ENCODE results near the gene SHROOM4. TPM values are rescaled to one million over a fixed set of nuclear protein-coding genes. Genes with fewer than 3 reads are reported as not detected.

SHROOM4 gene
- total RNA-seq, 1 donor = 0.72 TPM

GRCh38 chrX:50671661-50672060, 142.3 kb downstream of the SHROOM4 start:
- DNase-seq (ENCODE audit: low read depth) = no peak
- TF ChIP-seq, protein P1, sequence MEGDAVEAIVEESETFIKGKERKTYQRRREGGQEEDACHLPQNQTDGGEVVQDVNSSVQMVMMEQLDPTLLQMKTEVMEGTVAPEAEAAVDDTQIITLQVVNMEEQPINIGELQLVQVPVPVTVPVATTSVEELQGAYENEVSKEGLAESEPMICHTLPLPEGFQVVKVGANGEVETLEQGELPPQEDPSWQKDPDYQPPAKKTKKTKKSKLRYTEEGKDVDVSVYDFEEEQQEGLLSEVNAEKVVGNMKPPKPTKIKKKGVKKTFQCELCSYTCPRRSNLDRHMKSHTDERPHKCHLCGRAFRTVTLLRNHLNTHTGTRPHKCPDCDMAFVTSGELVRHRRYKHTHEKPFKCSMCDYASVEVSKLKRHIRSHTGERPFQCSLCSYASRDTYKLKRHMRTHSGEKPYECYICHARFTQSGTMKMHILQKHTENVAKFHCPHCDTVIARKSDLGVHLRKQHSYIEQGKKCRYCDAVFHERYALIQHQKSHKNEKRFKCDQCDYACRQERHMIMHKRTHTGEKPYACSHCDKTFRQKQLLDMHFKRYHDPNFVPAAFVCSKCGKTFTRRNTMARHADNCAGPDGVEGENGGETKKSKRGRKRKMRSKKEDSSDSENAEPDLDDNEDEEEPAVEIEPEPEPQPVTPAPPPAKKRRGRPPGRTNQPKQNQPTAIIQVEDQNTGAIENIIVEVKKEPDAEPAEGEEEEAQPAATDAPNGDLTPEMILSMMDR (IDR thresholded peaks at IDR 0.05; ENCODE audit: insufficient read depth, low read length) = no peak
- no peak overlapping the region for H3K4me3 ChIP-seq (ENCODE audit: low read depth, low read length)

- DNase-seq (ENCODE audit: low read depth) = no peak
- H3K4me3 ChIP-seq (ENCODE audit: low read depth, low read length) = no peak overlapping the region
- TF ChIP-seq, protein P1 (IDR thresholded peaks at IDR 0.05; ENCODE audit: insufficient read depth, low read length) = no peak
Measured at GRCh38 chrX:50668860-50669259, 145.1 kb downstream of the SHROOM4 start.

- DNase-seq (ENCODE audit: low read depth) = peak; percentile 1
- H3K4me3 ChIP-seq (ENCODE audit: low read depth, low read length) = no peak overlapping the region
Measured at GRCh38 chrX:50648156-50648555, 165.8 kb downstream of the SHROOM4 start.

GRCh38 chrX:50644496-50644895, 169.5 kb downstream of the SHROOM4 start:
- no peak overlapping the region for H3K4me3 ChIP-seq (ENCODE audit: low read depth, low read length)
- DNase-seq (ENCODE audit: low read depth) = no peak
- TF ChIP-seq, protein P1 (IDR thresholded peaks at IDR 0.05; ENCODE audit: insufficient read depth, low read length) = no peak

More at GRCh38 chrX:50648156-50648555, 165.8 kb downstream of the SHROOM4 start:
- TF ChIP-seq, protein P1 (IDR thresholded peaks at IDR 0.05; ENCODE audit: insufficient read depth, low read length) = no peak

DNA sequence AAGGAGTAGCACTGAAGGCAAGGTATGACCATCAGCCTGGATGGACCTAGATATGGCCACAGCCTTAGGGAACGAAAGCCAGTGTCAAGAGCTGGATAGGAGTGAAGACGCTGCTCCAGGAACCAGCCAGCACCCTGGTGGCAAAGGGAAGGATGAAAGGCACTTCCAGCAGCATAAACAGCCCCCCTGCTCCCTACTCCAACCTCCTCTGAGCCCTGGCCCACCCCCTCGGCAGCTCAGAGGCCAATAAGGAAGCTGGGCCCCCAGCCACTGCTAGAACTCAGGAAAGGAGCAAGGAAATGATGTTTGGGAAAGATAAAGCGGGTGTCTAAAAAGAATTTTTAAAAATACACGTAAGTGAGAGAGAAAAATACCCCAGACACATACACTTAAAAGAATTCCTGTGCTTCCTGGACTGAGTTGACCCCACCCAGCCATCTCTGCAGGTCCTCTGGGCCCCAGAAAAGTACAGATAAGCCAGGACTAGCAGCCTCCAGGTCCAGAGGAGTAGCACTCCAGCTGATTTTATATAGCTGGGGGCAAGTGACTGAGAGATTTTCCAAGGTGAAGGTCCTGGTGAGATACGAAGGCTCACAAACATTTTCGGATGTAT, 170.4 kb downstream of the SHROOM4 start:
- DNase-seq (ENCODE audit: low read depth) = no peak
- TF ChIP-seq, protein P1 (IDR thresholded peaks at IDR 0.05; ENCODE audit: insufficient read depth, low read length) = no peak
- H3K4me3 ChIP-seq (ENCODE audit: low read depth, low read length) = no peak overlapping the region

GRCh38 chrX:50638123-50638522, 175.9 kb downstream of the SHROOM4 start:
- H3K4me3 ChIP-seq (ENCODE audit: low read depth, low read length) = no peak overlapping the region
- no peak for DNase-seq (ENCODE audit: low read depth)
- TF ChIP-seq, protein P1 (IDR thresholded peaks at IDR 0.05; ENCODE audit: insufficient read depth, low read length) = no peak

All from fibroblast of the aortic adventitia (primary cell).